WTC11 (cell line): ENCODE data around the gene ATP9B. TPM values are rescaled to one million over a fixed set of nuclear protein-coding genes. Genes with fewer than 3 reads are reported as not detected.

Source experiments
- ATAC-seq: fragments of 200-7000 bp; cut with Tn5 transposase; 2 replicates; pipeline ENCODE4 v1.10.0; 2021; ENCODE audit warnings: mild to moderate bottlenecking, moderate library complexity
- CTCF ChIA-PET: fragments of 300-600 bp; sonication (Branson Sonifier 250); formaldehyde crosslinking; loops from one replicate; lab custom pipeline; 2021; ENCODE audit warnings: antibody characterized with exemption; lab: Charles Lee
- POLR2A ChIA-PET: fragments of 350-600 bp; sonication (Branson Sonifier 250); formaldehyde crosslinking; loops from one replicate; lab custom pipeline; 2021; ENCODE audit warnings: antibody characterized with exemption; lab: Charles Lee
- DNase-seq: peaks from one replicate; pipeline ENCODE4 v3.0.0; 2021; ENCODE audit warnings: low spot score
- H3K27ac Mint-ChIP-seq: 2 replicates; pipeline ENCODE4 v1.8.0; 2021; ENCODE audit warnings: mixed read lengths
- H3K27me3 Mint-ChIP-seq: 2 replicates; pipeline ENCODE4 v1.8.0; 2021; ENCODE audit warnings: low read depth, mild to moderate bottlenecking, moderate library complexity, mixed read lengths
- H3K36me3 Mint-ChIP-seq: 2 replicates; pipeline ENCODE4 v1.8.0; 2021; ENCODE audit warnings: mixed read lengths
- H3K4me1 Mint-ChIP-seq: 2 replicates; pipeline ENCODE4 v1.8.0; 2022; ENCODE audit warnings: mixed read lengths
- H3K4me3 Mint-ChIP-seq: 2 replicates; pipeline ENCODE4 v1.8.0; 2021; ENCODE audit warnings: mild to moderate bottlenecking, moderate library complexity, mixed read lengths
- H3K9me3 Mint-ChIP-seq: 2 replicates; pipeline ENCODE4 v1.8.0; 2021; ENCODE audit warnings: mixed read lengths
- E2F1 ChIP-seq: sonication (generic); formaldehyde crosslinking; IDR thresholded peaks from 2 replicates; pipeline ENCODE4 v1.8.0; 2022; ENCODE audit warnings: mild to moderate bottlenecking, missing genetic modification reagents
- HMGXB4 ChIP-seq: sonication (generic); formaldehyde crosslinking; IDR thresholded peaks from 2 replicates; pipeline ENCODE4 v1.8.1; 2023; ENCODE audit warnings: mild to moderate bottlenecking, moderate library complexity, missing genetic modification reagents
- JAZF1 ChIP-seq: fragments of 250-450 bp; sonication (Bioruptor Pico); IDR thresholded peaks from 2 replicates; pipeline ENCODE4 v1.9.0; 2021; ENCODE audit warnings: moderate library complexity, mild to moderate bottlenecking, inconsistent platforms
- JUN ChIP-seq: sonication (generic); formaldehyde crosslinking; IDR thresholded peaks from 2 replicates; pipeline ENCODE4 v1.8.0; 2023; ENCODE audit warnings: mild to moderate bottlenecking, missing genetic modification reagents
- KAT7 ChIP-seq: sonication (generic); formaldehyde crosslinking; IDR thresholded peaks from 2 replicates; pipeline ENCODE4 v1.8.1; 2023; ENCODE audit warnings: missing genetic modification reagents, mild to moderate bottlenecking, borderline replicate concordance
- MAX ChIP-seq: sonication (generic); formaldehyde crosslinking; IDR thresholded peaks from 2 replicates; pipeline ENCODE4 v1.8.0; 2022; ENCODE audit warnings: mild to moderate bottlenecking, missing genetic modification reagents
- MYBL2 ChIP-seq: sonication (generic); formaldehyde crosslinking; IDR thresholded peaks from 2 replicates; pipeline ENCODE4 v1.8.1; 2023; ENCODE audit warnings: mild to moderate bottlenecking, moderate library complexity, missing genetic modification reagents
- NFATC4 ChIP-seq: fragments of 250-450 bp; sonication (Bioruptor Pico); IDR thresholded peaks from 2 replicates; pipeline ENCODE4 v1.9.0; 2021; ENCODE audit warnings: mild to moderate bottlenecking
- NR1H2 ChIP-seq: sonication (generic); formaldehyde crosslinking; IDR thresholded peaks from 2 replicates; pipeline ENCODE4 v1.9.0; 2021; ENCODE audit warnings: mild to moderate bottlenecking, moderate library complexity, missing genetic modification reagents
- RORB ChIP-seq: fragments of 250-450 bp; sonication (Bioruptor Pico); IDR thresholded peaks from 2 replicates; pipeline ENCODE4 v1.9.0; 2021; ENCODE audit warnings: mild to moderate bottlenecking
- SMAD3 ChIP-seq: sonication (generic); formaldehyde crosslinking; IDR thresholded peaks from 2 replicates; pipeline ENCODE4 v1.8.0; 2022; ENCODE audit warnings: missing genetic modification reagents, mild to moderate bottlenecking, borderline replicate concordance
- SP1 ChIP-seq: sonication (generic); formaldehyde crosslinking; conservative IDR thresholded peaks from 2 replicates; pipeline ENCODE4 v1.8.1; 2022; ENCODE audit warnings: missing genetic modification reagents
- ZNF121 ChIP-seq: sonication (generic); formaldehyde crosslinking; IDR thresholded peaks from 2 replicates; pipeline ENCODE4 v1.8.0; 2023; ENCODE audit warnings: missing genetic modification reagents
- ZNF138 ChIP-seq: sonication (generic); formaldehyde crosslinking; conservative IDR thresholded peaks from 2 replicates; pipeline ENCODE4 v1.8.1; 2022; ENCODE audit warnings: mild to moderate bottlenecking, moderate library complexity, missing genetic modification reagents
- ZNF219 ChIP-seq: sonication (generic); formaldehyde crosslinking; IDR thresholded peaks from 2 replicates; pipeline ENCODE4 v1.8.0; 2023; ENCODE audit warnings: missing genetic modification reagents, mild to moderate bottlenecking, borderline replicate concordance
- ZNF232 ChIP-seq: sonication (generic); formaldehyde crosslinking; IDR thresholded peaks from 2 replicates; pipeline ENCODE4 v1.8.0; 2022; ENCODE audit warnings: mild to moderate bottlenecking, missing genetic modification reagents
- ZNF281 ChIP-seq: sonication (generic); formaldehyde crosslinking; IDR thresholded peaks from 2 replicates; pipeline ENCODE4 v1.8.0; 2023; ENCODE audit warnings: mild to moderate bottlenecking, missing genetic modification reagents
- total RNA-seq: library from RNA; stranded (reverse); gene quantifications from 3 replicates; pipeline ENCODE4 v1.2.3, GENCODE V29; 2021
- TF ChIP-seq, protein P1 (sequence below): sonication (generic); formaldehyde crosslinking; IDR thresholded peaks from 2 replicates; pipeline ENCODE4 v1.8.1; 2022; ENCODE audit warnings: mild to moderate bottlenecking, missing genetic modification reagents, moderate library complexity, borderline replicate concordance
- TF ChIP-seq, protein P2 (sequence below): sonication (generic); formaldehyde crosslinking; IDR thresholded peaks from 2 replicates; pipeline ENCODE4 v1.8.1; 2023; ENCODE audit warnings: mild to moderate bottlenecking, missing genetic modification reagents, moderate library complexity
- TF ChIP-seq, protein P3 (sequence below): fragments of 250-450 bp; sonication (Bioruptor Pico); IDR thresholded peaks from 2 replicates; pipeline ENCODE4 v2.1.2; 2022; ENCODE audit warnings: mild to moderate bottlenecking, moderate library complexity
- TF ChIP-seq, protein P4 (sequence below): sonication (generic); formaldehyde crosslinking; conservative IDR thresholded peaks from 2 replicates; pipeline ENCODE4 v1.8.1; 2023; ENCODE audit warnings: mild to moderate bottlenecking, low read depth, missing genetic modification reagents, moderate library complexity
- TF ChIP-seq, protein P5 (sequence below): sonication (generic); formaldehyde crosslinking; IDR thresholded peaks from 2 replicates; pipeline ENCODE4 v1.8.1; 2022; ENCODE audit warnings: mild to moderate bottlenecking, moderate library complexity, missing genetic modification reagents
- TF ChIP-seq, protein P6 (sequence below): fragments of 250-450 bp; sonication (Bioruptor Pico); IDR thresholded peaks from 2 replicates; pipeline ENCODE4 v1.9.0; 2021; ENCODE audit warnings: moderate library complexity, mild to moderate bottlenecking, inconsistent platforms, borderline replicate concordance

The ATP9B gene
- total RNA-seq, 1 experiment from 2014 or later: 19.0 TPM

DNA sequence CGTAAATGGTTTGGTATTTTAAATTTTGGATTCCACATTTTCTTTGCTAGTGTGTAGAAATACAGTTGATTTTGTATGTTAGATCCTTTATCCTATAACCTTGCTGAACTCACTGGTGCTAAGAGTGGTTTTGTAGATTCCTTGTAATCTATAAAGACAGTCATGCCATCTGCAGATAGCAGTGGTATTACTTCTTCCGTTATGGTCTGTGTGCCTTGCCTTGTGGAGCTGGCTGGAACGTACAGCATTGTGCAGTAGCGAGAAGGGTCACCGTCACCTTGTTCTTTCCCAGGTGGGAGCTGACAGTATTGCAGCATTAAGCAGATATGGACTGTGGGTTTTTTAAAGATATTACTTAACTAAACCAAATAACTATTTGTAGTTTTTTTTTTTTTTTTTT lies 33.7 kb downstream of the ATP9B start:
- DNase-seq (no peak), ATAC-seq (no peak)
- H3K4me1 Mint-ChIP-seq: peaks cover 9% of the 10 kb centered on the region
- CTCF ChIA-PET: no interaction called here
- no peak overlapping the region for H3K27ac Mint-ChIP-seq
- H3K9me3 Mint-ChIP-seq: peaks cover 7% of the 10 kb centered on the region
- POLR2A ChIA-PET: no interaction called here
- TF ChIP-seq SP1 (CRISPR knock-in tag) (no peak), JAZF1 (CRISPR knock-in tag) (no peak), KAT7 (CRISPR knock-in tag) (no peak), SMAD3 (CRISPR knock-in tag) (no peak), NFATC4 (CRISPR knock-in tag) (no peak), E2F1 (no peak), JUN (CRISPR knock-in tag) (no peak), ZNF232 (CRISPR knock-in tag) (no peak), MYBL2 (no peak), MAX (no peak), RORB (no peak), ZNF281 (CRISPR knock-in tag) (no peak), ZNF138 (CRISPR knock-in tag) (no peak)
- TF ChIP-seq, protein P1, sequence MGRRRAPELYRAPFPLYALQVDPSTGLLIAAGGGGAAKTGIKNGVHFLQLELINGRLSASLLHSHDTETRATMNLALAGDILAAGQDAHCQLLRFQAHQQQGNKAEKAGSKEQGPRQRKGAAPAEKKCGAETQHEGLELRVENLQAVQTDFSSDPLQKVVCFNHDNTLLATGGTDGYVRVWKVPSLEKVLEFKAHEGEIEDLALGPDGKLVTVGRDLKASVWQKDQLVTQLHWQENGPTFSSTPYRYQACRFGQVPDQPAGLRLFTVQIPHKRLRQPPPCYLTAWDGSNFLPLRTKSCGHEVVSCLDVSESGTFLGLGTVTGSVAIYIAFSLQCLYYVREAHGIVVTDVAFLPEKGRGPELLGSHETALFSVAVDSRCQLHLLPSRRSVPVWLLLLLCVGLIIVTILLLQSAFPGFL (CRISPR knock-in tag): no peak
- peaks cover 18% of the 10 kb centered on the region for H3K36me3 Mint-ChIP-seq
- no peak overlapping the region for H3K4me3 Mint-ChIP-seq
- no peaks in the 10 kb centered on the region for H3K27me3 Mint-ChIP-seq

DNA sequence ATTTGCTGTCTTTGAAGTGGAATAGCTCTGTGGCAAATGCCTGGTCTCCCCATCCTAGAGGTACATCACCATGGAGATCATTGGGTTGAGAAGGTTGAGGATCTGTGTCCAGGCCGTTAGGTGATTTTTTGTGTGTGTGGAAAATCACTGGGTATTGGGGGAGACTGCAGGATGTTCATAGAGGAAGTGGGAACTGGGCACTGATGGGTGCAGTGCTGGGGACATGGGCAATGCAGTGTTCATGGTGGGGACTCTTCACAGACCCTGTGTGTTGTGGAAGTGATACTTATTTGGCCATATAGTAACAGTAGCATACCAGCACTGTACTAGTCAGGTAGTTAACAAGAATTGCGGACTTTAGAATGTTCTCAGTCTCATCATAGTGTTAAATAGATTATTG lies 34.9 kb downstream of the ATP9B start:
- no peak for ATAC-seq
- peaks cover 10% of the 10 kb centered on the region for H3K36me3 Mint-ChIP-seq
- DNase-seq: no peak
- H3K9me3 Mint-ChIP-seq: peaks cover 3% of the 10 kb centered on the region
- peaks cover 14% of the 10 kb centered on the region for H3K4me1 Mint-ChIP-seq
- POLR2A ChIA-PET: no interaction called here
- H3K27me3 Mint-ChIP-seq: no peaks in the 10 kb centered on the region
- CTCF ChIA-PET: no interaction called here
- H3K4me3 Mint-ChIP-seq: no peak overlapping the region
- H3K27ac Mint-ChIP-seq: no peak overlapping the region
- TF ChIP-seq HMGXB4 (CRISPR knock-in tag) (no peak), ZNF121 (CRISPR knock-in tag) (no peak), ZNF219 (CRISPR knock-in tag) (no peak), NR1H2 (no peak)
- TF ChIP-seq, protein P2, sequence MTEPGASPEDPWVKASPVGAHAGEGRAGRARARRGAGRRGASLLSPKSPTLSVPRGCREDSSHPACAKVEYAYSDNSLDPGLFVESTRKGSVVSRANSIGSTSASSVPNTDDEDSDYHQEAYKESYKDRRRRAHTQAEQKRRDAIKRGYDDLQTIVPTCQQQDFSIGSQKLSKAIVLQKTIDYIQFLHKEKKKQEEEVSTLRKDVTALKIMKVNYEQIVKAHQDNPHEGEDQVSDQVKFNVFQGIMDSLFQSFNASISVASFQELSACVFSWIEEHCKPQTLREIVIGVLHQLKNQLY (CRISPR knock-in tag): no peak
- TF ChIP-seq, protein P3, sequence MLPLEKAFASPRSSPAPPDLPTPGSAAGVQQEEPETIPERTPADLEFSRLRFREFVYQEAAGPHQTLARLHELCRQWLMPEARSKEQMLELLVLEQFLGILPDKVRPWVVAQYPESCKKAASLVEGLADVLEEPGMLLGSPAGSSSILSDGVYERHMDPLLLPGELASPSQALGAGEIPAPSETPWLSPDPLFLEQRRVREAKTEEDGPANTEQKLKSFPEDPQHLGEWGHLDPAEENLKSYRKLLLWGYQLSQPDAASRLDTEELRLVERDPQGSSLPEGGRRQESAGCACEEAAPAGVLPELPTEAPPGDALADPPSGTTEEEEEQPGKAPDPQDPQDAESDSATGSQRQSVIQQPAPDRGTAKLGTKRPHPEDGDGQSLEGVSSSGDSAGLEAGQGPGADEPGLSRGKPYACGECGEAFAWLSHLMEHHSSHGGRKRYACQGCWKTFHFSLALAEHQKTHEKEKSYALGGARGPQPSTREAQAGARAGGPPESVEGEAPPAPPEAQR: no peak
- TF ChIP-seq, protein P4, sequence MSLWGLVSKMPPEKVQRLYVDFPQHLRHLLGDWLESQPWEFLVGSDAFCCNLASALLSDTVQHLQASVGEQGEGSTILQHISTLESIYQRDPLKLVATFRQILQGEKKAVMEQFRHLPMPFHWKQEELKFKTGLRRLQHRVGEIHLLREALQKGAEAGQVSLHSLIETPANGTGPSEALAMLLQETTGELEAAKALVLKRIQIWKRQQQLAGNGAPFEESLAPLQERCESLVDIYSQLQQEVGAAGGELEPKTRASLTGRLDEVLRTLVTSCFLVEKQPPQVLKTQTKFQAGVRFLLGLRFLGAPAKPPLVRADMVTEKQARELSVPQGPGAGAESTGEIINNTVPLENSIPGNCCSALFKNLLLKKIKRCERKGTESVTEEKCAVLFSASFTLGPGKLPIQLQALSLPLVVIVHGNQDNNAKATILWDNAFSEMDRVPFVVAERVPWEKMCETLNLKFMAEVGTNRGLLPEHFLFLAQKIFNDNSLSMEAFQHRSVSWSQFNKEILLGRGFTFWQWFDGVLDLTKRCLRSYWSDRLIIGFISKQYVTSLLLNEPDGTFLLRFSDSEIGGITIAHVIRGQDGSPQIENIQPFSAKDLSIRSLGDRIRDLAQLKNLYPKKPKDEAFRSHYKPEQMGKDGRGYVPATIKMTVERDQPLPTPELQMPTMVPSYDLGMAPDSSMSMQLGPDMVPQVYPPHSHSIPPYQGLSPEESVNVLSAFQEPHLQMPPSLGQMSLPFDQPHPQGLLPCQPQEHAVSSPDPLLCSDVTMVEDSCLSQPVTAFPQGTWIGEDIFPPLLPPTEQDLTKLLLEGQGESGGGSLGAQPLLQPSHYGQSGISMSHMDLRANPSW (CRISPR knock-in tag): no peak
- TF ChIP-seq, protein P5, sequence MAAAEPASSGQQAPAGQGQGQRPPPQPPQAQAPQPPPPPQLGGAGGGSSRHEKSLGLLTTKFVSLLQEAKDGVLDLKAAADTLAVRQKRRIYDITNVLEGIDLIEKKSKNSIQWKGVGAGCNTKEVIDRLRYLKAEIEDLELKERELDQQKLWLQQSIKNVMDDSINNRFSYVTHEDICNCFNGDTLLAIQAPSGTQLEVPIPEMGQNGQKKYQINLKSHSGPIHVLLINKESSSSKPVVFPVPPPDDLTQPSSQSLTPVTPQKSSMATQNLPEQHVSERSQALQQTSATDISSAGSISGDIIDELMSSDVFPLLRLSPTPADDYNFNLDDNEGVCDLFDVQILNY: no peak
- TF ChIP-seq, protein P6, sequence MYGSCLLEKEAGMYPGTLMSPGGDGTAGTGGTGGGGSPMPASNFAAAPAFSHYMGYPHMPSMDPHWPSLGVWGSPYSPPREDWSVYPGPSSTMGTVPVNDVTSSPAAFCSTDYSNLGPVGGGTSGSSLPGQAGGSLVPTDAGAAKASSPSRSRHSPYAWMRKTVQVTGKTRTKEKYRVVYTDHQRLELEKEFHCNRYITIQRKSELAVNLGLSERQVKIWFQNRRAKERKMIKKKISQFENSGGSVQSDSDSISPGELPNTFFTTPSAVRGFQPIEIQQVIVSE (CRISPR knock-in tag): no peak
